HL-60 (cell line): ENCODE results near the gene PALLD.
A peak's percentile ranks its signal among the peaks of the same experiment; 100 is the strongest.

Experiments used
- DNase-seq, 2 experiments: peaks; one replicate each; pipeline ENCODE4 v3.0.0-alpha.2; 2010 to 2020; ENCODE audit warnings: low read depth in 1 of 2, low spot score in 1 of 2
- H3K27ac ChIP-seq: fragments of 250-450 bp; sonication (Bioruptor Pico); replicated peaks from 2 replicates; pipeline ENCODE4 v1.5.1; 2020; ENCODE audit warnings: mild to moderate bottlenecking, moderate library complexity
- H3K27me3 ChIP-seq: fragments of 250-450 bp; sonication (Bioruptor Pico); 2 replicates; pipeline ENCODE4 v1.5.1; 2021; ENCODE audit warnings: mild to moderate bottlenecking, moderate library complexity; ENCODE audit not compliant: insufficient read depth, poor library complexity, severe bottlenecking
- H3K4me3 ChIP-seq: replicated peaks from 2 replicates; pipeline ENCODE4 v1.5.1; 2011; ENCODE audit warnings: mild to moderate bottlenecking, control low read depth, low read length; ENCODE audit not compliant: insufficient read depth
- CTCF ChIP-seq: IDR thresholded peaks from one replicate; pipeline ENCODE4 v1.5.1; 2011; ENCODE audit warnings: low read length, control low read depth, inconsistent platforms; ENCODE audit not compliant: insufficient read depth
- GABPA ChIP-seq: IDR thresholded peaks from 2 replicates; pipeline ENCODE4 v1.6.1; 2012; ENCODE audit warnings: low read depth
- POLR2AphosphoS5 ChIP-seq: IDR thresholded peaks from 2 replicates; pipeline ENCODE4 v1.6.1; 2012; ENCODE audit warnings: low read depth
- REST ChIP-seq: IDR thresholded peaks from 2 replicates; pipeline ENCODE4 v1.6.1; 2012; ENCODE audit warnings: low read depth; ENCODE audit not compliant: insufficient replicate concordance
- SPI1 ChIP-seq: IDR thresholded peaks from 2 replicates; pipeline ENCODE4 v1.6.1; 2012; ENCODE audit warnings: low read depth, mild to moderate bottlenecking, borderline replicate concordance

Gene PALLD

DNA sequence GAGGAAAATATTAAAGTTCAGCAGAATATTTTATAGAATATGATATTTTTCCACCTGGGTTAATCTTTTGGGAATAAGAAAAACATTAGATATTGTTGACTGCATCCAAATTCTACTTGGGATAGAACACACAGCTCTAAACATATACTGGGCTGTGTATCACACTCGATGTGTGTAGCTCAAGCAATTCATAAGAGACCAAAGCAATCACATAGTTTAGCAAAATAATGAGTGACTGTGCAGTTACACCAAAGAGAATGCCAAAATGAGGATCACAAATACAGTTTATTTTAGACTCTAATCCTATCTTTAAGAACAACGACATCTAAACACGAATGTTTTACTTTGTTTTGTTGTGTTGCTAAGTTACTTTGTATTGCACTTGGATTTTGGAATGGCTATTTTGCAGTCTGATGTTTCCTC is 412.0 kb downstream of the PALLD start:
- DNase-seq = no peak
- Histone ChIP-seq H3K4me3 (no peak overlapping the region), H3K27me3 (no peaks in the 10 kb centered on the region), H3K27ac (no peak overlapping the region)
- TF ChIP-seq GABPA (no peak), REST (no peak), POLR2AphosphoS5 (no peak), SPI1 (no peak), CTCF (no peak)

GRCh38 chr4:168914095-168914494 is 417.2 kb downstream of the PALLD start:
- Histone ChIP-seq H3K27me3 (no peaks in the 10 kb centered on the region), H3K27ac (no peak overlapping the region), H3K4me3 (no peak overlapping the region)
- no peak for DNase-seq
- no peak for TF ChIP-seq REST
- TF ChIP-seq CTCF = no peak
- no peak for TF ChIP-seq POLR2AphosphoS5
- no peak for TF ChIP-seq SPI1
- TF ChIP-seq GABPA = no peak

GRCh38 chr4:168917138-168917779 is 420.4 kb downstream of the PALLD start:
- no peak for DNase-seq
- Histone ChIP-seq H3K4me3 (no peak overlapping the region), H3K27ac (no peak overlapping the region), H3K27me3 (no peaks in the 10 kb centered on the region)
- TF ChIP-seq POLR2AphosphoS5 (no peak), CTCF (peak; percentile 8)

- no peak for DNase-seq
- Histone ChIP-seq H3K27ac (no peak overlapping the region), H3K27me3 (no peaks in the 10 kb centered on the region), H3K4me3 (no peak overlapping the region)
- no peak for TF ChIP-seq POLR2AphosphoS5
- no peak for TF ChIP-seq REST
- no peak for TF ChIP-seq GABPA
- TF ChIP-seq SPI1 = no peak
- TF ChIP-seq CTCF = no peak
Observed at GRCh38 chr4:168919706-168920324, 423.0 kb downstream of the PALLD start.
